Measurements from ENCODE around the gene POLR1F.

POLR1F gene

GRCh38 chr7:19728716-19729115, 19.9 kb upstream of the POLR1F start:
- TF ChIP-seq CTCF (IDR thresholded peaks at IDR 0.05; ENCODE audit: low read depth, low read length), result no peak
- H3K4me3 ChIP-seq (ENCODE audit: low read depth, low read length), result no peak overlapping the region

GRCh38 chr7:19725770-19726169, 16.9 kb upstream of the POLR1F start:
- H3K4me3 ChIP-seq (ENCODE audit: low read depth, low read length), result no peak overlapping the region
- TF ChIP-seq CTCF (IDR thresholded peaks at IDR 0.05; ENCODE audit: low read depth, low read length), result no peak

GRCh38 chr7:19715499-19715898, 6.7 kb upstream of the POLR1F start:
- no peak for TF ChIP-seq CTCF (IDR thresholded peaks at IDR 0.05; ENCODE audit: low read depth, low read length)

GRCh38 chr7:19713676-19714075, 4.8 kb upstream of the POLR1F start:
- H3K4me3 ChIP-seq (ENCODE audit: low read depth, low read length), result no peak overlapping the region
- peak; percentile 13; the same call in 1 of the 2 replicates for TF ChIP-seq CTCF (IDR thresholded peaks at IDR 0.05; ENCODE audit: low read depth, low read length)

More at GRCh38 chr7:19715499-19715898, 6.7 kb upstream of the POLR1F start:
- no peak overlapping the region for H3K4me3 ChIP-seq (ENCODE audit: low read depth, low read length)

GRCh38 chr7:19709249-19709578, 377 bp upstream of the POLR1F start:
- TF ChIP-seq CTCF (IDR thresholded peaks at IDR 0.05; ENCODE audit: low read depth, low read length), result no peak
- H3K4me3 ChIP-seq (ENCODE audit: low read depth, low read length), result peak overlapping the region; percentile 99

- no peak for TF ChIP-seq CTCF (IDR thresholded peaks at IDR 0.05; ENCODE audit: low read depth, low read length)
- peak overlapping the region; percentile 99 for H3K4me3 ChIP-seq (ENCODE audit: low read depth, low read length)
These were observed 1.6 kb downstream of the POLR1F start for GRCh38 chr7:19707240-19707639.

- H3K4me3 ChIP-seq (ENCODE audit: low read depth, low read length), result no peak overlapping the region
These were observed 3.2 kb downstream of the POLR1F start for GRCh38 chr7:19705663-19706062.

More at GRCh38 chr7:19705663-19706062, 3.2 kb downstream of the POLR1F start:
- TF ChIP-seq CTCF (IDR thresholded peaks at IDR 0.05; ENCODE audit: low read depth, low read length), result no peak
